ENCODE results near the gene TRIM40. TPM values are rescaled to one million over a fixed set of nuclear protein-coding genes. Genes with fewer than 3 reads are reported as not detected.
A peak's percentile ranks its signal among the peaks of the same experiment; 100 is the strongest.

Gene TRIM40
- total and polyA plus RNA-seq, 8 donors = not detected

DNA sequence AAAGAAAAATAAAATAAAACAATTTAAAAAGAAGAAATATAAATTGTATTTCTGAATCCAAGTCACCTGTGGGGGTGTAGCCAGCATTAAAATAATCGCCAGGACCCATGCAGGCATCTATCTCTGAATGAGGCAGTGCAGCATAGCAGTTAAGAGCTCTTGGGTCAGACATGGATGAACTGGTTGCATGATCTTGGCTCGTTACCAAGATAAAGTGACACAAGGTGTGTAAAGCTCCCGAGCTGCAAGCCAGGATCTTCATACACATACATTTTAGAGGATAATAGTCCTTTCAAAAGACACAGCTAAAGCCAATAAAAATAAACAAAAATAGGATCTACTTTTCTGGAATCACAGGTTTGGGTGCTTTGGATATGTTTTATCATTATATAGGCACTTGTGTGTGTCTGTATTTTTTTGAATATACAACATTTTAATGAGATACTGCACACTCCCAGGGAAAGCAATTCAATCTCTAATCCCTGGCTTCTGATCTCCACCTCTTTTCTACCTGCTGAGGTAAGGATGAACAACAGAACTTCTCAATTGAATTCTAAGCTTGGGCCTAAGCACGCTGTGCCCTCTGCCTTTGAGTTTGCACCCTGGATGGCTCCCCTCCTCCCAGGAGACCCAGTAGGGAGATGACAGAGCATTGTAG lies 16.2 kb downstream of the TRIM40 start:
- no peak for ATAC-seq
- Histone ChIP-seq H3K27ac (no peak overlapping the region), H3K4me1 (peaks cover 0 to 5% (median 0%) of the 10 kb centered on the region in 3 donors), H3K36me3 (no peaks in the 10 kb centered on the region), H3K27me3 (no peaks in the 10 kb centered on the region), H3K4me3 (no peak overlapping the region), H3K9me3 (no peaks in the 10 kb centered on the region)
- no peak for FAIRE-seq
- WGBS, 2 donors = 50 to 61% methylated on average over 4 of the region's 4 CpGs
- no peak for DNase-seq
- intact Hi-C loops (cut with DNase I) = no loop called here
- TF ChIP-seq, protein P1, sequence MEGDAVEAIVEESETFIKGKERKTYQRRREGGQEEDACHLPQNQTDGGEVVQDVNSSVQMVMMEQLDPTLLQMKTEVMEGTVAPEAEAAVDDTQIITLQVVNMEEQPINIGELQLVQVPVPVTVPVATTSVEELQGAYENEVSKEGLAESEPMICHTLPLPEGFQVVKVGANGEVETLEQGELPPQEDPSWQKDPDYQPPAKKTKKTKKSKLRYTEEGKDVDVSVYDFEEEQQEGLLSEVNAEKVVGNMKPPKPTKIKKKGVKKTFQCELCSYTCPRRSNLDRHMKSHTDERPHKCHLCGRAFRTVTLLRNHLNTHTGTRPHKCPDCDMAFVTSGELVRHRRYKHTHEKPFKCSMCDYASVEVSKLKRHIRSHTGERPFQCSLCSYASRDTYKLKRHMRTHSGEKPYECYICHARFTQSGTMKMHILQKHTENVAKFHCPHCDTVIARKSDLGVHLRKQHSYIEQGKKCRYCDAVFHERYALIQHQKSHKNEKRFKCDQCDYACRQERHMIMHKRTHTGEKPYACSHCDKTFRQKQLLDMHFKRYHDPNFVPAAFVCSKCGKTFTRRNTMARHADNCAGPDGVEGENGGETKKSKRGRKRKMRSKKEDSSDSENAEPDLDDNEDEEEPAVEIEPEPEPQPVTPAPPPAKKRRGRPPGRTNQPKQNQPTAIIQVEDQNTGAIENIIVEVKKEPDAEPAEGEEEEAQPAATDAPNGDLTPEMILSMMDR (IDR thresholded peaks at IDR 0.05) = no peak

DNA sequence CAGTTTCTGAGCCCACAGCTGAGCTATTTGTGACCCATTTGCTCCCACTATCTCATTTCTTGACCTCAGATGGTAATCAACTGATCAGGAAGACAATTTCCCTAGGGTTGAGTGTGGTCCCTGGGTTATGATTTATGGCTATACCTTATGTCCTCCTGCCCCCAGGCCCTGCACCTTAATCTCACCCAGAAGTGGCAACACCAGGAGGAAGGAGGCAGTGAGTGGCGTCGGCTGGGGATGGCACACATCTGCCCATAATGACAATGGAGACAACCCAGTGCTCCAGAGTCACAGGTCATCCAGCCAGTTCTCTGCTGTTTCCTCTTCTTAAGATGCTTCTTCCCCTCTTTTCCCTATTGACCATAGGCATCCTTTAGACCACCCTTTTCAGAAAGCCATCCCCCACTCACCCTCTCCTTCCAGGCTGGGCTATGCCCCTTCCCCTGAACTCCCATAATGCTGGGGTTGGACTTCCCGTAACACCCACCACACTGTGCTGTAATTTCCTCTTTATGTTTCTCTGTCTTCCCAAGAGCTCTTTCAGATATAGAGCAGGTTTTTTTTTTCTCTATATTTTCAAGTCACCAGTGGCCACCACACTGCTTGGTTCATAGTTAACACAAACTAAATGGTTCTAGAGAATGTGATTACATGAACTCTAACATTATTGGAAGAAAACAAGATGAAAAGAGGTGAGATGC lies 17.1 kb downstream of the TRIM40 start:
- Histone ChIP-seq H3K4me1 (peaks cover 0 to 5% (median 0%) of the 10 kb centered on the region in 3 donors), H3K27ac (no peak overlapping the region), H3K36me3 (no peaks in the 10 kb centered on the region), H3K27me3 (no peaks in the 10 kb centered on the region), H3K4me3 (no peak overlapping the region), H3K9me3 (no peaks in the 10 kb centered on the region)
- 70 to 86% methylated on average over 3 of the region's 3 CpGs for WGBS, 2 donors
- ATAC-seq (no peak), DNase-seq (no peak), FAIRE-seq (no peak)
- TF ChIP-seq, protein P1 (IDR thresholded peaks at IDR 0.05) = no peak
- intact Hi-C loops (cut with DNase I) = no loop called here

DNA sequence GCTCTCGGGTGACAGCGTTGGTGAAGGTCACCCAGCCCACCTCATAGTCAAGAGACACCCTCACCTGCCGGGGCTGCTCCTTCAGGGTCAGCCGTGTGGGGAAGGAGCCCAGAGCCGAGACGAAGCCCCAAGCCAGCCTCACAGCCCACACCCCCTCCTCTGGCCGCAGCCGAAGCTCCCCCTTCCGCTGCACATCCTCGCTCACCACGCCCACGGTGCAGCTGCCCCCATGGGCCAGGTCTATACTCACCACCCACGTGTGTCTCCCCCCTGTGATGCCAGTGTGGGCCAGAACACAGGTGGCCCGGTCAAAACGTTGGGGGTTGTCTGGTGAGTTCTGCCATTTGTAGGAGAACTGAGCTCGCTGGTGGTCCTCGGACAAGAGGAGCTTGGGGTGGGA lies 18.1 kb downstream of the TRIM40 start:
- Histone ChIP-seq H3K36me3 (no peaks in the 10 kb centered on the region), H3K4me1 (peaks cover 0 to 5% (median 0%) of the 10 kb centered on the region in 3 donors), H3K27ac (no peak overlapping the region), H3K9me3 (no peaks in the 10 kb centered on the region), H3K4me3 (no peak overlapping the region), H3K27me3 (no peaks in the 10 kb centered on the region)
- TF ChIP-seq, protein P1 (IDR thresholded peaks at IDR 0.05) = no peak
- intact Hi-C loops (cut with DNase I) = no loop called here
- 66 to 78% methylated on average over 17 of the region's 17 CpGs for WGBS, 2 donors
- DNase-seq (no peak), FAIRE-seq (no peak), ATAC-seq (no peak)

DNA sequence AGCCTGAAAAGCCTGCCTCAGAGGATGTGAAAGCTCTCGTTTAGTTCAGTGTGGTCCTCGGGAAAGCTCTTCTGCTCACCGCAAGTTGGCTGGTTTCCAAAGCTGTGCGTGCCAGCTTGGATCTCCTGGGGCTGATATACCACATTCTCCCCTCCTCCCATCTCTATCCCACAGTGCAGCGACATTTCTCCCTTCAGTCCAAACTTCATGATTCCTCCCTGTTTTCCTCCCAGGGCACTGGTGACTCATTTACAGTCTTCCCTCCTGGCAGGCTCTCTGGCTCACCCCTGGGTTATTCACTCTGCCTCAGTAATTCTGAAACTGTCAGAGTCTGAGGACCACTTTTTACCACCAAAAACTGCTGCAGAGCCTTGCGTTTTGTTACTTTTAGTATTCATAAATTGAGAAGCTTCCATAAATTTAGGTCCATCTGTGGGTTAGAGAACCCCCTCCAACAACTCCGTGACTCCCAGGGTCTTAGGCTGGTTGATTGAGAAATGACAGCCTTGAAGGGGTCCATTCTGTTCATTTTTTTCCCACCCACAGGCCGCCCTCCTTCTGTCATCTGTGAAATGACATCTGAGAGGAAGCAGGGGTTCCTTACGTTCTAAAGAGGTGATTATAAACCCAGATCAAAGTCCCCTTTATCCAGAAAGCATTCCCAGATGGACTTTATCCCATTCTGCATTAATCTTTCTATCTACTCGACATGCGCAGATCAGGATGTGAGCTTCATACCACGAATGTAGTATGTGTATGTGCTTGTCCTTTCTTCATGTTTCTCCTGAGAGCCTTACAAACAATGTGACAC lies 19.0 kb downstream of the TRIM40 start:
- H3K4me3 ChIP-seq = no peak overlapping the region
- 40 to 44% methylated on average over 12 of the region's 12 CpGs for WGBS, 2 donors
- FAIRE-seq = no peak

More for the DNA sequence above, 19.0 kb downstream of the TRIM40 start:
- DNase-seq = no peak
- no peaks in the 10 kb centered on the region for H3K9me3 ChIP-seq
- H3K36me3 ChIP-seq = no peaks in the 10 kb centered on the region
- intact Hi-C loops (cut with DNase I) = no loop called here
- H3K27me3 ChIP-seq = no peaks in the 10 kb centered on the region
- peak overlapping the region in 1 of 4 donors; percentile 1 for H3K27ac ChIP-seq
- ATAC-seq = peak; percentile 48 to 74 (median 67)
- H3K4me1 ChIP-seq = peaks cover 0 to 5% (median 0%) of the 10 kb centered on the region in 3 donors
- TF ChIP-seq, protein P1 (IDR thresholded peaks at IDR 0.05) = no peak

All from pancreas (tissue), 10 donors.